HepG2 (cell line): ENCODE data around the gene CPNE1.
"Not testable (repeated sequence)": the region's sequence is repeated elsewhere in the genome, so short reads cannot be mapped to it uniquely, and the experiment has no call there.

Experiments
- EZH2 ChIP-seq: conservative IDR thresholded peaks from 2 replicates; pipeline ENCODE4 v1.6.1; 2012; ENCODE audit warnings: mild to moderate bottlenecking, low read depth, low read length, moderate library complexity
- KDM1A ChIP-seq: IDR thresholded peaks from 2 replicates; pipeline ENCODE4 v1.6.1; 2016; ENCODE audit warnings: missing compliant biosample characterization
- TCF12 ChIP-seq, 2 experiments: fragments of 450-650 bp in 1 of 2; sonication (generic) in 1 of 2; formaldehyde crosslinking in 1 of 2; IDR thresholded peaks; 2 replicates each; pipeline versions ENCODE4 v1.6.1 to v1.8.0; 2017 to 2022; ENCODE audit warnings: antibody characterized with exemption in 1 of 2, mild to moderate bottlenecking in 1 of 2, missing genetic modification reagents in 1 of 2, moderate library complexity in 1 of 2
- TCF7L2 ChIP-seq: IDR thresholded peaks from 2 replicates; pipeline ENCODE4 v1.6.1; 2011; ENCODE audit warnings: mild to moderate bottlenecking, low read depth, low read length, moderate library complexity
- ZNF160 ChIP-seq: sonication (generic); formaldehyde crosslinking; IDR thresholded peaks from 2 replicates; pipeline ENCODE4 v1.8.0; 2022; ENCODE audit warnings: mild to moderate bottlenecking, inconsistent platforms, missing genetic modification reagents
- TF ChIP-seq, protein P1 (sequence below): sonication (generic); formaldehyde crosslinking; IDR thresholded peaks from 2 replicates; pipeline ENCODE4 v1.9.0; 2021; ENCODE audit warnings: missing genetic modification reagents, borderline replicate concordance
- TF ChIP-seq, protein P2 (sequence below): sonication (generic); formaldehyde crosslinking; conservative IDR thresholded peaks from 2 replicates; pipeline ENCODE4 v1.4.0; 2020; ENCODE audit warnings: missing genetic modification reagents
- TF ChIP-seq, protein P3 (sequence below): sonication (generic); formaldehyde crosslinking; IDR thresholded peaks from 2 replicates; pipeline ENCODE4 v1.9.0; 2021; ENCODE audit warnings: missing genetic modification reagents, borderline replicate concordance
- TF ChIP-seq, protein P4 (sequence below): sonication (generic); formaldehyde crosslinking; IDR thresholded peaks from 2 replicates; pipeline ENCODE4 v1.5.0; 2020; ENCODE audit warnings: mild to moderate bottlenecking, missing genetic modification reagents, moderate library complexity

DNA sequence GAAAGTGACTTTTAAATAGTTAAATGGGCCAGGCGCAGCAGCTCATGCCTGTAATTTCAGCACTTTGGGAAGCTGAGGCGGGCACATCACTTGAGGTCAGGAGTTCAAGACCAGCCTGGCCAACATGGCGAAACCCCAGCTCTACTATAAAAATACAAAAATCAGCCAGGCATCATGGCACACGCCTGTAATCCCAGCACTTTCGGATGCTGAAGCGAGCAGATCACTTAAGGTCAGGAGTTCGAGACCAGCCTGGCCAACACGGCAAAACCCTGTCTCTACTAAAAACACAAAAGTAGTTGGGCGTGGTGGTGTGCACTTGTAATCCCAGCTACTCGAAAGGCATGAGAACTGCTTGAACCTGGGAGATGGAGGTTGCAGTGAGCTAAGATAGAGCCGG is 41.2 kb upstream of the CPNE1 start:
- not testable (repeated sequence) for TF ChIP-seq ZNF160 (CRISPR knock-in tag); TCF12 (IDR thresholded peaks at IDR 0.05); TCF12 (CRISPR knock-in tag; IDR thresholded peaks at IDR 0.05); TCF7L2; EZH2; KDM1A (CRISPR knock-in tag)
- TF ChIP-seq, protein P1, sequence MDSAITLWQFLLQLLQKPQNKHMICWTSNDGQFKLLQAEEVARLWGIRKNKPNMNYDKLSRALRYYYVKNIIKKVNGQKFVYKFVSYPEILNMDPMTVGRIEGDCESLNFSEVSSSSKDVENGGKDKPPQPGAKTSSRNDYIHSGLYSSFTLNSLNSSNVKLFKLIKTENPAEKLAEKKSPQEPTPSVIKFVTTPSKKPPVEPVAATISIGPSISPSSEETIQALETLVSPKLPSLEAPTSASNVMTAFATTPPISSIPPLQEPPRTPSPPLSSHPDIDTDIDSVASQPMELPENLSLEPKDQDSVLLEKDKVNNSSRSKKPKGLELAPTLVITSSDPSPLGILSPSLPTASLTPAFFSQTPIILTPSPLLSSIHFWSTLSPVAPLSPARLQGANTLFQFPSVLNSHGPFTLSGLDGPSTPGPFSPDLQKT (CRISPR knock-in tag) = not testable (repeated sequence)
- TF ChIP-seq, protein P2, sequence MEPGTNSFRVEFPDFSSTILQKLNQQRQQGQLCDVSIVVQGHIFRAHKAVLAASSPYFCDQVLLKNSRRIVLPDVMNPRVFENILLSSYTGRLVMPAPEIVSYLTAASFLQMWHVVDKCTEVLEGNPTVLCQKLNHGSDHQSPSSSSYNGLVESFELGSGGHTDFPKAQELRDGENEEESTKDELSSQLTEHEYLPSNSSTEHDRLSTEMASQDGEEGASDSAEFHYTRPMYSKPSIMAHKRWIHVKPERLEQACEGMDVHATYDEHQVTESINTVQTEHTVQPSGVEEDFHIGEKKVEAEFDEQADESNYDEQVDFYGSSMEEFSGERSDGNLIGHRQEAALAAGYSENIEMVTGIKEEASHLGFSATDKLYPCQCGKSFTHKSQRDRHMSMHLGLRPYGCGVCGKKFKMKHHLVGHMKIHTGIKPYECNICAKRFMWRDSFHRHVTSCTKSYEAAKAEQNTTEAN (CRISPR knock-in tag) = not testable (repeated sequence)
- TF ChIP-seq, protein P3, sequence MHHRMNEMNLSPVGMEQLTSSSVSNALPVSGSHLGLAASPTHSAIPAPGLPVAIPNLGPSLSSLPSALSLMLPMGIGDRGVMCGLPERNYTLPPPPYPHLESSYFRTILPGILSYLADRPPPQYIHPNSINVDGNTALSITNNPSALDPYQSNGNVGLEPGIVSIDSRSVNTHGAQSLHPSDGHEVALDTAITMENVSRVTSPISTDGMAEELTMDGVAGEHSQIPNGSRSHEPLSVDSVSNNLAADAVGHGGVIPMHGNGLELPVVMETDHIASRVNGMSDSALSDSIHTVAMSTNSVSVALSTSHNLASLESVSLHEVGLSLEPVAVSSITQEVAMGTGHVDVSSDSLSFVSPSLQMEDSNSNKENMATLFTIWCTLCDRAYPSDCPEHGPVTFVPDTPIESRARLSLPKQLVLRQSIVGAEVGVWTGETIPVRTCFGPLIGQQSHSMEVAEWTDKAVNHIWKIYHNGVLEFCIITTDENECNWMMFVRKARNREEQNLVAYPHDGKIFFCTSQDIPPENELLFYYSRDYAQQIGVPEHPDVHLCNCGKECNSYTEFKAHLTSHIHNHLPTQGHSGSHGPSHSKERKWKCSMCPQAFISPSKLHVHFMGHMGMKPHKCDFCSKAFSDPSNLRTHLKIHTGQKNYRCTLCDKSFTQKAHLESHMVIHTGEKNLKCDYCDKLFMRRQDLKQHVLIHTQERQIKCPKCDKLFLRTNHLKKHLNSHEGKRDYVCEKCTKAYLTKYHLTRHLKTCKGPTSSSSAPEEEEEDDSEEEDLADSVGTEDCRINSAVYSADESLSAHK (CRISPR knock-in tag) = not testable (repeated sequence)
- TF ChIP-seq, protein P4, sequence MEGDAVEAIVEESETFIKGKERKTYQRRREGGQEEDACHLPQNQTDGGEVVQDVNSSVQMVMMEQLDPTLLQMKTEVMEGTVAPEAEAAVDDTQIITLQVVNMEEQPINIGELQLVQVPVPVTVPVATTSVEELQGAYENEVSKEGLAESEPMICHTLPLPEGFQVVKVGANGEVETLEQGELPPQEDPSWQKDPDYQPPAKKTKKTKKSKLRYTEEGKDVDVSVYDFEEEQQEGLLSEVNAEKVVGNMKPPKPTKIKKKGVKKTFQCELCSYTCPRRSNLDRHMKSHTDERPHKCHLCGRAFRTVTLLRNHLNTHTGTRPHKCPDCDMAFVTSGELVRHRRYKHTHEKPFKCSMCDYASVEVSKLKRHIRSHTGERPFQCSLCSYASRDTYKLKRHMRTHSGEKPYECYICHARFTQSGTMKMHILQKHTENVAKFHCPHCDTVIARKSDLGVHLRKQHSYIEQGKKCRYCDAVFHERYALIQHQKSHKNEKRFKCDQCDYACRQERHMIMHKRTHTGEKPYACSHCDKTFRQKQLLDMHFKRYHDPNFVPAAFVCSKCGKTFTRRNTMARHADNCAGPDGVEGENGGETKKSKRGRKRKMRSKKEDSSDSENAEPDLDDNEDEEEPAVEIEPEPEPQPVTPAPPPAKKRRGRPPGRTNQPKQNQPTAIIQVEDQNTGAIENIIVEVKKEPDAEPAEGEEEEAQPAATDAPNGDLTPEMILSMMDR (CRISPR knock-in tag) = not testable (repeated sequence)
